Endothelial cell of umbilical vein (primary cell): Measurements from ENCODE around the gene FAM180A. TPM values are rescaled to one million over a fixed set of nuclear protein-coding genes. Genes with fewer than 3 reads are reported as not detected.

Experiments
- BruUV-seq: library from RNA; stranded (reverse); fragments of 400-500 nt; replicated peaks from 2 replicates; lab custom pipeline; 2021; lab: Mats Ljungman, UMichigan
- CTCF ChIA-PET: fragments of 300-600, 350-600 bp; sonication (Branson Sonifier 250); formaldehyde crosslinking; loops from one replicate; lab custom pipeline; 2021; ENCODE audit warnings: antibody characterized with exemption, inconsistent platforms; lab: Charles Lee
- POLR2A ChIA-PET: fragments of 300-600, 350-600 bp; sonication (Branson Sonifier 250); formaldehyde crosslinking; loops from one replicate; lab custom pipeline; 2021; ENCODE audit warnings: antibody characterized with exemption, inconsistent platforms; lab: Charles Lee
- DNase-seq: peaks from one replicate; pipeline ENCODE4 v3.0.0-alpha.2; 2011; ENCODE audit warnings: low read depth, low spot score
- FAIRE-seq: peaks from 2 replicates; lab custom pipeline; 2011; peaks lifted over from hg19 to GRCh38; lab: Jason Lieb, UNC
- H2AFZ ChIP-seq: 2 replicates; pipeline ENCODE4 v1.6.0; 2012; ENCODE audit warnings: low read depth, low read length, control low read depth, inconsistent platforms
- H3K27ac ChIP-seq: 2 replicates; pipeline ENCODE4 v1.5.1; 2011; ENCODE audit warnings: low read depth, mild to moderate bottlenecking, control low read depth, low read length, moderate library complexity; ENCODE audit not compliant: insufficient read depth
- H3K27me3 ChIP-seq, 2 experiments: 2 replicates each; pipeline versions ENCODE4 v1.6.0 to v1.6.1; 2011; ENCODE audit warnings: low read length in 2 of 2, mixed read lengths in 1 of 2; ENCODE audit not compliant: control insufficient read depth in 2 of 2, insufficient read depth in 2 of 2
- H3K36me3 ChIP-seq, 2 experiments: 2 replicates in 1 of 2; 3 replicates in 1 of 2; pipeline ENCODE4 v1.5.1; 2011; ENCODE audit warnings: low read length in 2 of 2, mild to moderate bottlenecking in 1 of 2, moderate library complexity in 1 of 2; ENCODE audit not compliant: control insufficient read depth in 2 of 2, insufficient read depth in 2 of 2; ENCODE audit errors: extremely low read depth in 1 of 2
- H3K4me1 ChIP-seq: 3 replicates; pipeline ENCODE4 v1.5.1; 2011; ENCODE audit warnings: mild to moderate bottlenecking, low read length; ENCODE audit not compliant: control insufficient read depth, insufficient read depth; ENCODE audit errors: extremely low read depth
- H3K4me2 ChIP-seq: 2 replicates; pipeline ENCODE4 v1.6.1; 2011; ENCODE audit warnings: low read length, control low read depth, mixed read lengths; ENCODE audit not compliant: insufficient read depth
- H3K4me3 ChIP-seq, 3 experiments: fragments of 200-600 bp in 1 of 3; sonication (generic), shearing (Covaris generic) in 1 of 3; replicated peaks in 1 of 3; 2 replicates each; pipeline ENCODE4 v1.5.1; 2011 to 2016; ENCODE audit warnings: control low read depth in 3 of 3, low read length in 3 of 3, mild to moderate bottlenecking in 2 of 3, inconsistent platforms in 1 of 3, low read depth in 1 of 3, moderate library complexity in 1 of 3; ENCODE audit not compliant: insufficient read depth in 1 of 3
- H3K79me2 ChIP-seq: 2 replicates; pipeline ENCODE4 v1.6.0; 2012; ENCODE audit warnings: low read length, inconsistent platforms; ENCODE audit not compliant: control insufficient read depth, insufficient read depth
- H3K9ac ChIP-seq: replicated peaks from 2 replicates; pipeline ENCODE3; 2011; ENCODE audit warnings: low read length, control low read depth; ENCODE audit not compliant: insufficient read depth; ENCODE audit errors: extremely low read depth
- H3K9me1 ChIP-seq: replicated peaks from 3 replicates; pipeline ENCODE4 v1.6.0; 2011; ENCODE audit warnings: mild to moderate bottlenecking, low read length; ENCODE audit not compliant: control insufficient read depth, insufficient read depth; ENCODE audit errors: extremely low read depth
- H3K9me3 ChIP-seq: replicated peaks from 2 replicates; pipeline ENCODE4 v1.5.1; 2012; ENCODE audit warnings: low read length, inconsistent platforms; ENCODE audit not compliant: control insufficient read depth, insufficient read depth
- H4K20me1 ChIP-seq: replicated peaks from 2 replicates; pipeline ENCODE3; 2011; ENCODE audit warnings: mild to moderate bottlenecking, low read length; ENCODE audit not compliant: control insufficient read depth, insufficient read depth; ENCODE audit errors: extremely low read depth
- CTCF ChIP-seq, 2 donors: IDR thresholded peaks; 1 replicate in 1 of 2; 2 replicates in 1 of 2; pipeline ENCODE4 v1.5.1; 2011; ENCODE audit warnings: low read length in 2 of 2, mild to moderate bottlenecking in 2 of 2, moderate library complexity in 2 of 2, control low read depth in 1 of 2, inconsistent platforms in 1 of 2, low read depth in 1 of 2; ENCODE audit not compliant: insufficient read depth in 1 of 2; ENCODE audit errors: extremely low read depth in 1 of 2
- EZH2 ChIP-seq: IDR thresholded peaks from 2 replicates; pipeline ENCODE4 v1.6.1; 2012; ENCODE audit warnings: borderline replicate concordance, low read depth, mild to moderate bottlenecking, moderate library complexity, low read length, inconsistent platforms; ENCODE audit not compliant: severe bottlenecking
- FOS ChIP-seq: IDR thresholded peaks from 2 replicates; pipeline ENCODE4 v1.6.1; 2011; ENCODE audit warnings: mild to moderate bottlenecking, low read length, moderate library complexity, borderline replicate concordance; ENCODE audit not compliant: insufficient read depth
- GATA2 ChIP-seq: IDR thresholded peaks from 2 replicates; pipeline ENCODE4 v1.7.0; 2011; ENCODE audit warnings: low read depth, mild to moderate bottlenecking, moderate library complexity, mixed read lengths, low read length; ENCODE audit not compliant: insufficient read length, insufficient read depth
- JUN ChIP-seq: IDR thresholded peaks from 2 replicates; pipeline ENCODE4 v1.6.1; 2011; ENCODE audit warnings: borderline replicate concordance, low read depth; ENCODE audit not compliant: insufficient read length, insufficient read depth
- MAX ChIP-seq: IDR thresholded peaks from 2 replicates; pipeline ENCODE4 v1.6.1; 2011; ENCODE audit not compliant: insufficient read depth, insufficient read length
- MYC ChIP-seq: IDR thresholded peaks from one replicate; pipeline ENCODE4 v1.6.1; 2011; ENCODE audit warnings: mild to moderate bottlenecking, low read depth, low read length
- POLR2A ChIP-seq: IDR thresholded peaks from 2 replicates; pipeline ENCODE4 v1.6.1; 2012; ENCODE audit warnings: low read depth, mild to moderate bottlenecking, control low read depth, low read length
- POLR2AphosphoS5 ChIP-seq: IDR thresholded peaks from 2 replicates; pipeline ENCODE4 v1.6.1; 2012; ENCODE audit warnings: low read depth, mild to moderate bottlenecking, control low read depth, low read length, moderate library complexity; ENCODE audit not compliant: insufficient read depth
- dilution Hi-C: fragments of 300-500 bp; cut with MboI; formaldehyde crosslinking; loops from one replicate; pipeline ENCODE4 v1.15.0; 2019; ENCODE audit warnings: low sequenced_read_pairs; ENCODE audit not compliant: extremely low pct_ligation_motif_present
- intact Hi-C: fragments of 100-400 bp; cut with micrococcal nuclease; formaldehyde crosslinking; loops from one replicate; pipeline ENCODE4 v1.10.0; 2022
- polyA plus RNA-seq, 4 experiments: library from polyadenylated mRNA; depleted of rRNA in 3 of 4; stranded (reverse) in 3 of 4; unstranded in 1 of 4; fragments of >200 nt; gene quantifications; 2 replicates each; pipeline versions ENCODE4 v1.2.1 to v1.2.3, GENCODE V29; 2011 to 2012; ENCODE audit warnings: missing spikeins in 1 of 4
- total RNA-seq: library from RNA; stranded (reverse); gene quantifications from 2 replicates; pipeline ENCODE4 v1.2.3, GENCODE V29; 2021

Gene FAM180A
- total and polyA plus RNA-seq, 2 donors (not counting 3 experiments of a cell fraction or from before 2014, with no cell fraction given), result not detected

- ChIA-PET POLR2A (no interaction called here), CTCF (interaction anchor here (1.4 kb wide), 1 partner anchor 114 kb away, joined by 5 read pairs; no protein-coding TSS in a partner anchor)
- TF ChIP-seq GATA2 (no peak), MAX (no peak), JUN (no peak), FOS (no peak)
- FAIRE-seq, result no peak
- no peaks in the 10 kb centered on the region for H4K20me1 ChIP-seq
- H3K36me3 ChIP-seq, result no peaks in the 10 kb centered on the region
- BruUV-seq, result no TSS peak
- peaks cover 0 to 3% of the 10 kb centered on the region in 2 experiments for H3K27me3 ChIP-seq
- intact Hi-C loops, result no loop called here
- H3K79me2 ChIP-seq, result no peaks in the 10 kb centered on the region
- no peaks in the 10 kb centered on the region for H3K9me1 ChIP-seq
- H3K27ac ChIP-seq, result no peak overlapping the region
- H3K4me3 ChIP-seq, result no peak overlapping the region
- no peaks in the 10 kb centered on the region for H3K4me1 ChIP-seq
- no peak overlapping the region for H2AFZ ChIP-seq
- no peaks in the 10 kb centered on the region for H3K9me3 ChIP-seq
- dilution Hi-C loops, result no loop called here
- no peak overlapping the region for H3K4me2 ChIP-seq
- no peak for DNase-seq
- H3K9ac ChIP-seq, result no peak overlapping the region
Measured at GRCh38 chr7:135786911-135787310, 38.3 kb upstream of the FAM180A start.

- Histone ChIP-seq H3K36me3 (no peaks in the 10 kb centered on the region), H3K4me2 (no peak overlapping the region), H3K27me3 (peaks cover 0 to 5% of the 10 kb centered on the region in 2 experiments), H3K9ac (no peak overlapping the region), H2AFZ (no peak overlapping the region), H3K4me1 (no peaks in the 10 kb centered on the region), H3K4me3 (no peak overlapping the region), H3K9me3 (no peaks in the 10 kb centered on the region), H3K79me2 (no peaks in the 10 kb centered on the region), H3K9me1 (no peaks in the 10 kb centered on the region), H3K27ac (no peak overlapping the region), H4K20me1 (no peaks in the 10 kb centered on the region)
- FAIRE-seq, result no peak
- BruUV-seq, result no TSS peak
- intact Hi-C loops (no loop called here), dilution Hi-C loops (no loop called here)
- no peak for TF ChIP-seq JUN
- no peak for TF ChIP-seq POLR2A
- no peak for TF ChIP-seq FOS
- TF ChIP-seq GATA2, result no peak
- TF ChIP-seq POLR2AphosphoS5, result no peak
- no peak for TF ChIP-seq MYC
- no peak for TF ChIP-seq EZH2
- no peak for TF ChIP-seq MAX
- no peak for TF ChIP-seq CTCF (IDR thresholded peaks at IDR 0.05; ENCODE audit: extremely low read depth in 1 of 2, insufficient read depth in 1 of 2, low read depth in 1 of 2, low read length in 2 of 2)
- CTCF ChIA-PET, result interaction anchor here (1.1 kb wide), 1 partner anchor 12 kb away, joined by 4 read pairs; no protein-coding TSS in a partner anchor
- DNase-seq, result no peak
- POLR2A ChIA-PET, result no interaction called here
Measured at GRCh38 chr7:135785065-135785464, 36.5 kb upstream of the FAM180A start.
